ENCODE results near the gene SKP2. TPM values are rescaled to one million over a fixed set of nuclear protein-coding genes. Genes with fewer than 3 reads are reported as not detected.
"Not testable (repeated sequence)": the region's sequence is repeated elsewhere in the genome, so short reads cannot be mapped to it uniquely, and the experiment has no call there.

SKP2 gene
- 10 to 100 TPM; 25.3 to 36.8 TPM for total RNA-seq

GRCh38 chr5:36151434-36152323 is at the start of gene SKP2, which contains the start of gene LMBRD2:
SKP2 (plus strand) TSS chr5:36152111; CDS start chr5:36152263, 152 bp downstream.
LMBRD2 (minus strand) TSS chr5:36151887; CDS start chr5:36143349, 8,538 bp downstream.
- peak; percentile 98 for ATAC-seq (replicated peaks in 1 of 2)
- H3K27me3 Mint-ChIP-seq (ENCODE audit: low read depth) = no peaks in the 10 kb centered on the region
- peaks cover 70% of the 10 kb centered on the region for H3K4me1 Mint-ChIP-seq (ENCODE audit: low read depth)
- no peaks in the 10 kb centered on the region for H3K9me3 Mint-ChIP-seq
- peak; percentile 98 to 99 for DNase-seq
- H3K4me3 Mint-ChIP-seq = peak within 1 kb of the TSS; percentile 91 to 98
- peaks cover 8 to 28% of the 10 kb centered on the region in 2 donors for H3K36me3 Mint-ChIP-seq (ENCODE audit: insufficient read depth in 2 of 2)
- peak within 1 kb of the TSS; percentile 97 for H3K27ac Mint-ChIP-seq

- no peak for DNase-seq
- Mint-ChIP-seq H3K27me3 (ENCODE audit: low read depth) (no peaks in the 10 kb centered on the region), H3K4me1 (ENCODE audit: low read depth) (no peaks in the 10 kb centered on the region), H3K27ac (no peak overlapping the region), H3K4me3 (no peak overlapping the region), H3K9me3 (no peaks in the 10 kb centered on the region), H3K36me3 (ENCODE audit: insufficient read depth in 2 of 2) (peaks cover 2 to 11% of the 10 kb centered on the region in 2 donors)
- ATAC-seq (replicated peaks in 1 of 2) = no peak
These were observed 46.1 kb upstream of the SKP2 start for GRCh38 chr5:36105819-36106218.

DNA sequence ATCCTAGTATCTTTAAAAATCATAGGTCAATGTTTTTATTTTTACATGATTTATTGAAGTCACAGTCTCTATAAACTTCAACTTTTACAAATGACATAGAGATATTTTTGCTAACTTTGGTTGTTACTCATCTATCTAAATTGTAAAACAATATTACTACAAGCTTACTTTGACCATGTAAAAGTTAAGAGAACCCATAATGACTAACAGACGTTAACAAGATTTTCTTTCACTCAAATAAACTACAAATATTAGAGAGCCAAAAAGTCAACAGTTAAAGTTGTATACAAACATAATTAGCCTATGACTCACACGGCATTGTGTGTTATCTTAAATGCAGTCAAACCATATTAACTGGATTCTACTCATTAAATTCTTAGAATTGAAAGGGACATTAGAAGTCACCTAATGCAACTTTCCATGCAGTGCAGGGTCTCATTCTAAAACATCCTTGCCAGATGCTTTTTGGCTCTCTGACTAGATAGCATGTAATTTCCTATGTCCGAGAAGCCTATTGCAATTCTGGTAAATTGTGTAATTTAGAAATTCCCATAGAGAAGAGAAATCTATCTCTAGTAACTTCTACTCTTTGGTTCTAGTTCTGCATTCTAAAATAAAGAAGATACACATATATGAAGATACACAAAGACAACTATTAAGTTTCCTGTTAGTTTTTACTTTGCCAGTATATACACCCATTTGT is 43.0 kb upstream of the SKP2 start:
- H3K9me3 Mint-ChIP-seq = no peaks in the 10 kb centered on the region
- peaks cover under 1 to 10% of the 10 kb centered on the region in 2 donors for H3K36me3 Mint-ChIP-seq (ENCODE audit: insufficient read depth in 2 of 2)
- H3K27me3 Mint-ChIP-seq (ENCODE audit: low read depth) = no peaks in the 10 kb centered on the region
- H3K4me1 Mint-ChIP-seq (ENCODE audit: low read depth) = no peaks in the 10 kb centered on the region
- H3K4me3 Mint-ChIP-seq = no peak overlapping the region
- H3K27ac Mint-ChIP-seq = no peak overlapping the region
- ATAC-seq (replicated peaks in 1 of 2) (no peak), DNase-seq (no peak)

DNA sequence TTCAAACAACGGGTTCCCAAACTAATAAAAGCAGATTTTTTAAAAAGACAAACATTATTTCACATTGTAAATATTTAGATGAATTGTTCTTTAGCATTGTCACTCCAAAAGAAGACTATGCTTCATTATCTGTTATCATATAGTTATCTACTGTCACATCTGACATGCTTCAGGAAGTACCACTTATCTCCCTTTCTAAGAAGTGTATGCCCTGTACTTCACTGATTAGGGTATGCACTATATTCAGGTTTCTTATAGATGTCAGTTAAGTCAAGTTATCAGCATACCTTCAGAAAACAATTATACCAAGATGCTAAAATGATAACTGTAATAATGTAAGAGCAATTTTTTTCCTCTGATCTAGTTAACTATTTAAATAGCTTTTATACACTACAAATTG is 40.7 kb upstream of the SKP2 start:
- peaks cover 0 to 10% of the 10 kb centered on the region in 2 donors for H3K36me3 Mint-ChIP-seq (ENCODE audit: insufficient read depth in 2 of 2)
- no peak for ATAC-seq (replicated peaks in 1 of 2)
- H3K27ac Mint-ChIP-seq = no peak overlapping the region

DNA sequence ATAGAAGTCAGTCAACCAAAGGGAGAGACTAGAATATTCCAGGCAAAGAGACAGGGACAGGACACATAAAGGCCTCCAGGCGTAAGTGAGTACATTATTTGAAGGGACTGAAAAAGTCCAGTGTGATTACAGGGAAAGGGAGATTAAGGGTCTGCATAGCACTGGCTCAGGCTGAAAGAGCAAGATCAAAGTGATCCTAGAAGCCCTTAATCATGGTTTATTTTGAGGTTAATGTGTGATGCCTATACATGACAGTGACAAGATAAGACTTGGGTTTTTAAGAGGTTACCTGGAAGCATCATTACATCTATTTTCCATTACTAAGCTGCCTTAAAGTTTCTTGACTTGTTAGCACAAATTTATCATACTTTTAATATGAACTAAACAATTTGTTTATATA is 26.0 kb upstream of the SKP2 start:
- no peak overlapping the region for H3K4me3 Mint-ChIP-seq
- ATAC-seq (replicated peaks in 1 of 2) = peak in 1 of 2 donors; percentile 45
- peaks cover 3 to 4% of the 10 kb centered on the region in 2 donors for H3K9me3 Mint-ChIP-seq
- H3K36me3 Mint-ChIP-seq (ENCODE audit: insufficient read depth in 2 of 2) = peaks cover 9 to 26% of the 10 kb centered on the region in 2 donors
- DNase-seq = no peak
- peaks cover 10% of the 10 kb centered on the region for H3K4me1 Mint-ChIP-seq (ENCODE audit: low read depth)
- peak overlapping the region; percentile 60 for H3K27ac Mint-ChIP-seq
- H3K27me3 Mint-ChIP-seq (ENCODE audit: low read depth) = no peaks in the 10 kb centered on the region

More for the DNA sequence above, 40.7 kb upstream of the SKP2 start:
- no peak overlapping the region for H3K4me3 Mint-ChIP-seq
- no peak for DNase-seq
- no peaks in the 10 kb centered on the region for H3K4me1 Mint-ChIP-seq (ENCODE audit: low read depth)
- H3K27me3 Mint-ChIP-seq (ENCODE audit: low read depth) = no peaks in the 10 kb centered on the region
- no peaks in the 10 kb centered on the region for H3K9me3 Mint-ChIP-seq

DNA sequence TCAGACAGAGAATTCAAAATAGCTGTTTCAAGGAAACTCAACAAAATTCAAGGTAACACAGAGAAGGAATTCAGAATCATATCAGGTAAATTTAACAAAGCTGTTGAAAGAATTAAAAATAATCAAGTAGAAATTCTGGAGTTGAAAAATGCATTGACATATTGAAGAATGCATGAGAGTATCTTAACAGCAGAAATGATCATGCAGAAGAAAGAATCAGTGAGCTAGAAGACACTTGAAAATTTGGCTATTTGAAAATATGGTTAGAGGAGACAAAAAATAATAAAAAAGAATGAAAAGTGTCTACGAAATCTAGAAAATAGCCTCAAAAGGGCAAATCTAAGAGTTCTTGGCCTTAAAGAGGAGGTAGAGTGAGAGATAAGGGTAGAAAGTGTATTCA is 23.1 kb upstream of the SKP2 start:
- no peak for ATAC-seq (replicated peaks in 1 of 2)
- DNase-seq = no peak
- peaks cover 11 to 26% of the 10 kb centered on the region in 2 donors for H3K36me3 Mint-ChIP-seq (ENCODE audit: insufficient read depth in 2 of 2)
- H3K27ac Mint-ChIP-seq = no peak overlapping the region
- no peaks in the 10 kb centered on the region for H3K27me3 Mint-ChIP-seq (ENCODE audit: low read depth)
- H3K4me3 Mint-ChIP-seq = no peak overlapping the region
- peaks cover 3 to 4% of the 10 kb centered on the region in 2 donors for H3K9me3 Mint-ChIP-seq
- peaks cover 10% of the 10 kb centered on the region for H3K4me1 Mint-ChIP-seq (ENCODE audit: low read depth)

- DNase-seq; H3K9me3 Mint-ChIP-seq; H3K4me1 Mint-ChIP-seq (ENCODE audit: low read depth); ATAC-seq (replicated peaks in 1 of 2); H3K27me3 Mint-ChIP-seq (ENCODE audit: low read depth); H3K27ac Mint-ChIP-seq; H3K4me3 Mint-ChIP-seq: not testable (repeated sequence)
- H3K36me3 Mint-ChIP-seq (ENCODE audit: insufficient read depth in 2 of 2) = peaks cover 11 to 26% of the 10 kb centered on the region in 2 donors
These were observed 22.2 kb upstream of the SKP2 start for GRCh38 chr5:36129666-36130065.

DNA sequence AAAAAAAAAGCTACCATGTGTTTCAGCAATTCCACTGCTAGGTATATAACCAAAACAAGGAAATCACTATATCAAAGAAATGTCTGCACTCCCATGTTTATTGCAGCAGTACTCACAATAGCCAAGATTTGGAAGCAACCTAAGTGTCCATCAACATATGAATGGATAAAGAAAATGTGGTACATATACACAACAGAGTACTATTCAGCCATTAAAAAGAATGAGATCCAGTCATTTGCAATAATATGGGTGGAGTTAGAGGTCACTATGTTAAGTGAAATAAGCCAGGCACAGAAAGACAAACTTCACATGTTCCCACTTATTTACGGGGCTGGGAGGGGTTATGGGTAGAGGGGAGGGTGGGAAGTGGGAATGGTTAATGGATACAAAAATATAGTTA is 18.9 kb upstream of the SKP2 start:
- H3K27ac Mint-ChIP-seq; H3K4me1 Mint-ChIP-seq (ENCODE audit: low read depth); DNase-seq; ATAC-seq (replicated peaks in 1 of 2); H3K9me3 Mint-ChIP-seq; H3K4me3 Mint-ChIP-seq; H3K27me3 Mint-ChIP-seq (ENCODE audit: low read depth): not testable (repeated sequence)
- H3K36me3 Mint-ChIP-seq (ENCODE audit: insufficient read depth in 2 of 2) = peaks cover 11 to 25% of the 10 kb centered on the region in 2 donors

DNA sequence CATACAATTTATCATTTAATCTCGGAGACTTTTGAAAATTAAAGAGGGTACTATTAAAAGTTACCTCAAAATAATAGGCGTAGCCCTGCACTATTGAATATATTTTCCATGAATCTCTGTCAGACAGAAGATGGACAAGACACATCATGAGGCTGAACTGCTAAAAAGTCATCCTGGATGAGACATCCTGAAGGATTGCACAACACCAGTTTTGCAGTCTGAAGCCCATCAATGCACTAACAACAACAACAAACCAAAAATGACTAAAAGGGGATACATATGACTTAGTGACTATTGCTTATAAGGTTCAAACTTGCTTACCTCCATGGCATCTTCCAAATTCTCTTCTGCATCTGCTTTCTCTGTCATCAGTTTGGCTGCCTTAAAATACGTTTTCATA is 15.9 kb upstream of the SKP2 start:
- Mint-ChIP-seq H3K27ac (no peak overlapping the region), H3K9me3 (no peaks in the 10 kb centered on the region), H3K36me3 (ENCODE audit: insufficient read depth in 2 of 2) (peaks cover 2 to 12% of the 10 kb centered on the region in 2 donors), H3K27me3 (ENCODE audit: low read depth) (no peaks in the 10 kb centered on the region), H3K4me3 (no peak overlapping the region), H3K4me1 (ENCODE audit: low read depth) (no peaks in the 10 kb centered on the region)
- no peak for ATAC-seq (replicated peaks in 1 of 2)
- DNase-seq = no peak

- Mint-ChIP-seq H3K36me3 (ENCODE audit: insufficient read depth in 2 of 2) (peaks cover 2 to 12% of the 10 kb centered on the region in 2 donors), H3K4me1 (ENCODE audit: low read depth) (no peaks in the 10 kb centered on the region), H3K4me3 (no peak overlapping the region), H3K27ac (no peak overlapping the region), H3K27me3 (ENCODE audit: low read depth) (no peaks in the 10 kb centered on the region), H3K9me3 (no peaks in the 10 kb centered on the region)
- ATAC-seq (replicated peaks in 1 of 2) = no peak
- DNase-seq = no peak
These were observed 15.3 kb upstream of the SKP2 start for GRCh38 chr5:36136581-36136980.

DNA sequence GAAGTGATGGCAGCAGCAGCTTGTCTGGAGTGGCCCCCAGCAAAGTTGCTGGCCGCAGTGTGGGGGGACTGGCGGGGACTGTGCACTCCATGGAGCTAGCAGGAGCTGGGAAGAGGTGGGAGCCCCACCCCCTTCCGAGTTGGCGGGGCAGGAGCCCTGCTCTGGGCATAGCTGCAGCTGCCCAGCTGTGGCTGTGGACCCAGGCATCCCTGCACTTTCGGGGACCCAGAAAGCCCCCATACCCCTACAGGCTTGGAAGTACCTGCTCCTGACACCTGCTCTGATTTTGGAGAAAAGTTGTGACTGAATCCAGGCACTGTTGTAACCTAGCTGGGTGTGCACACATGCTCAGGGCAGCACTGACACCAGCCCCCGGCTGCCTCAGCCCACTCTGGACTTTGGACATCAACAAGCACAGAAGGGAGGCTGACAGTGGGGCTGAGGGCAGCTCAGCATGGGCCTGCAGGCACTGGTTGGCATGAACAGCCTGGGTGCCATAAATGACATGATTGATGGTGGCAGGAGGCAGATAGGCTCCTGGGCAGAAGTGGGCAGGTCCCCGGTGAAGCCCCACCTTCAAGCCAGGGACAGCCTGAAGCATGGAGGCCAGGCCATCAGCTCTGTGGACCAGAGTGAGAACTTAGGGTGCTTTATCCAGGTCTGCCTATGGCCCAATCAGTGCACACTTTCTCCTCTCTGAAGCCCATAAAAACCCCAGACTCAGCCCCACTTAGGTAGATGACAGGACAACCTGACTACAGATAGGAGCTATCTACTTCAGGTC is 12.8 kb upstream of the SKP2 start:
- no peaks in the 10 kb centered on the region for H3K27me3 Mint-ChIP-seq (ENCODE audit: low read depth)
- H3K27ac Mint-ChIP-seq = no peak overlapping the region
- H3K9me3 Mint-ChIP-seq = no peaks in the 10 kb centered on the region
- H3K4me1 Mint-ChIP-seq (ENCODE audit: low read depth) = no peaks in the 10 kb centered on the region
- ATAC-seq (replicated peaks in 1 of 2) = no peak
- H3K4me3 Mint-ChIP-seq = no peak overlapping the region
- H3K36me3 Mint-ChIP-seq (ENCODE audit: insufficient read depth in 2 of 2) = peaks cover 0 to 8% of the 10 kb centered on the region in 2 donors
- DNase-seq = no peak

- Mint-ChIP-seq H3K36me3 (ENCODE audit: insufficient read depth in 2 of 2) (peaks cover 0 to 3% of the 10 kb centered on the region in 2 donors), H3K27me3 (ENCODE audit: low read depth) (no peaks in the 10 kb centered on the region)
These were observed 6.6 kb upstream of the SKP2 start for GRCh38 chr5:36145311-36145710.

More at GRCh38 chr5:36145311-36145710, 6.6 kb upstream of the SKP2 start:
- Mint-ChIP-seq H3K4me1 (ENCODE audit: low read depth) (peaks cover 40% of the 10 kb centered on the region), H3K4me3 (no peak overlapping the region), H3K9me3 (no peaks in the 10 kb centered on the region), H3K27ac (no peak overlapping the region)
- no peak for ATAC-seq (replicated peaks in 1 of 2)
- DNase-seq = no peak
